H1 (cell line): ENCODE results near the gene AXIN2. TPM values are rescaled to one million over a fixed set of nuclear protein-coding genes. Genes with fewer than 3 reads are reported as not detected.

Experiments
- CTCF ChIA-PET: fragments of 300-600 bp; sonication (Branson Sonifier 250); formaldehyde crosslinking; loops from one replicate; lab custom pipeline; 2021; ENCODE audit not compliant: partially characterized antibody; lab: Charles Lee
- POLR2A ChIA-PET: fragments of 300-600 bp; sonication (Branson Sonifier 250); formaldehyde crosslinking; loops from one replicate; lab custom pipeline; 2021; ENCODE audit warnings: inconsistent platforms; ENCODE audit not compliant: partially characterized antibody; lab: Charles Lee
- DNase-seq, 2 experiments: peaks; one replicate each; pipeline versions ENCODE4 v3.0.0 to v3.0.0-alpha.2; 2010 to 2022; ENCODE audit warnings: low spot score in 2 of 2, low read depth in 1 of 2, mixed read lengths in 1 of 2
- FAIRE-seq: peaks from 2 replicates; lab custom pipeline; 2011; peaks lifted over from hg19 to GRCh38; lab: Jason Lieb, UNC
- H2AFZ ChIP-seq: 2 replicates; pipeline ENCODE4 v1.8.1; 2012; ENCODE audit warnings: low read length, inconsistent platforms
- H2AK5ac ChIP-seq: 2 replicates; pipeline ENCODE4 v1.6.1; 2013; ENCODE audit warnings: low read depth, low read length
- H2BK120ac ChIP-seq: replicated peaks from 2 replicates; pipeline ENCODE3; 2013; ENCODE audit warnings: low read depth, low read length, inconsistent platforms
- H2BK12ac ChIP-seq: 2 replicates; pipeline ENCODE4 v1.6.1; 2013; ENCODE audit warnings: low read depth, low read length
- H2BK15ac ChIP-seq: 2 replicates; pipeline ENCODE4 v1.6.1; 2013; ENCODE audit warnings: low read length
- H2BK20ac ChIP-seq: 2 replicates; pipeline ENCODE4 v1.6.1; 2013; ENCODE audit warnings: low read length
- H2BK5ac ChIP-seq: 2 replicates; pipeline ENCODE4 v1.6.1; 2013; ENCODE audit warnings: low read depth, low read length
- H3K14ac ChIP-seq: 2 replicates; pipeline ENCODE4 v1.6.1; 2013; ENCODE audit warnings: inconsistent platforms; ENCODE audit not compliant: insufficient read length
- H3K18ac ChIP-seq: 2 replicates; pipeline ENCODE4 v1.6.1; 2013; ENCODE audit warnings: low read length; ENCODE audit errors: extremely low read depth
- H3K23ac ChIP-seq: 2 replicates; pipeline ENCODE4 v1.6.1; 2013; ENCODE audit warnings: inconsistent platforms; ENCODE audit not compliant: insufficient read length
- H3K23me2 ChIP-seq: 2 replicates; pipeline ENCODE4 v1.6.1; 2013; ENCODE audit warnings: low read depth, low read length
- H3K27ac ChIP-seq: 2 replicates; pipeline ENCODE4 v1.6.1; 2011; ENCODE audit warnings: low read depth, low read length, inconsistent platforms
- H3K27me3 ChIP-seq, 4 experiments: replicated peaks in 1 of 4; 1 replicate in 1 of 4; 2 replicates in 3 of 4; pipeline versions ENCODE4 v1.6.1 to v1.8.1; 2011 to 2013; ENCODE audit warnings: low read length in 3 of 4, mild to moderate bottlenecking in 3 of 4, inconsistent platforms in 2 of 4, mixed read lengths in 2 of 4, moderate library complexity in 1 of 4; ENCODE audit not compliant: control insufficient read depth in 3 of 4, insufficient read depth in 3 of 4; ENCODE audit errors: extremely low read depth in 1 of 4
- H3K36me3 ChIP-seq, 4 experiments: 2 replicates each; pipeline versions ENCODE4 v1.6.1 to v1.8.1; 2011 to 2013; ENCODE audit warnings: mild to moderate bottlenecking in 4 of 4, low read length in 3 of 4, moderate library complexity in 2 of 4, control low read depth in 1 of 4, inconsistent platforms in 1 of 4; ENCODE audit not compliant: insufficient read depth in 4 of 4, control insufficient read depth in 2 of 4
- H3K4ac ChIP-seq: replicated peaks from 2 replicates; pipeline ENCODE3; 2013; ENCODE audit warnings: low read length, low read depth, mixed read lengths, inconsistent platforms; ENCODE audit not compliant: insufficient read length
- H3K4me1 ChIP-seq, 4 experiments: replicated peaks in 1 of 4; 1 replicate in 1 of 4; 2 replicates in 3 of 4; pipeline versions ENCODE4 v1.6.1 to v1.8.1; 2011 to 2013; ENCODE audit warnings: low read length in 3 of 4, inconsistent platforms in 2 of 4, mixed read lengths in 1 of 4; ENCODE audit not compliant: insufficient read depth in 4 of 4, control insufficient read depth in 3 of 4
- H3K4me2 ChIP-seq, 2 experiments: 2 replicates each; pipeline versions ENCODE4 v1.6.1 to v1.8.1; 2011 to 2013; ENCODE audit warnings: low read depth in 2 of 2, low read length in 2 of 2, control low read depth in 1 of 2, inconsistent platforms in 1 of 2, mild to moderate bottlenecking in 1 of 2; ENCODE audit not compliant: insufficient read depth in 1 of 2
- H3K4me3 ChIP-seq, 4 experiments: fragments of 200-600, 300-600 bp in 1 of 4; sonication (generic), shearing (Covaris generic), sonication (Bioruptor Twin) in 1 of 4; 2 replicates each; pipeline versions ENCODE4 v1.5.1 to v1.8.1; 2011 to 2016; ENCODE audit warnings: low read length in 4 of 4, low read depth in 3 of 4, control low read depth in 2 of 4, inconsistent platforms in 2 of 4, mild to moderate bottlenecking in 2 of 4, mixed read lengths in 1 of 4, moderate library complexity in 1 of 4; ENCODE audit not compliant: insufficient read depth in 2 of 4; ENCODE audit errors: extremely low read depth in 1 of 4
- H3K56ac ChIP-seq: replicated peaks from 2 replicates; pipeline ENCODE3; 2013; ENCODE audit warnings: low read depth, mild to moderate bottlenecking, mixed read lengths, low read length, inconsistent platforms; ENCODE audit not compliant: insufficient read length
- H3K79me1 ChIP-seq: 2 replicates; pipeline ENCODE4 v1.6.1; 2013; ENCODE audit warnings: low read depth, low read length, control low read depth
- H3K79me2 ChIP-seq, 2 experiments: 2 replicates each; pipeline versions ENCODE4 v1.6.1 to v1.8.1; 2012 to 2013; ENCODE audit warnings: low read length in 2 of 2, mild to moderate bottlenecking in 2 of 2, inconsistent platforms in 1 of 2; ENCODE audit not compliant: insufficient read depth in 2 of 2, control insufficient read depth in 1 of 2
- H3K9ac ChIP-seq, 4 experiments: replicated peaks in 1 of 4; 1 replicate in 1 of 4; 2 replicates in 3 of 4; pipeline versions ENCODE4 v1.6.1 to v1.8.1; 2011 to 2013; ENCODE audit warnings: low read depth in 3 of 4, low read length in 3 of 4, control low read depth in 2 of 4, mild to moderate bottlenecking in 2 of 4, moderate library complexity in 2 of 4, inconsistent platforms in 1 of 4; ENCODE audit errors: extremely low read depth in 1 of 4
- H3K9me3 ChIP-seq, 2 experiments: 2 replicates each; pipeline versions ENCODE4 v1.6.1 to v1.8.1; 2012 to 2013; ENCODE audit warnings: mild to moderate bottlenecking in 2 of 2, moderate library complexity in 2 of 2, control low read depth in 1 of 2, inconsistent platforms in 1 of 2, low read depth in 1 of 2, low read length in 1 of 2, mixed read lengths in 1 of 2; ENCODE audit not compliant: insufficient read depth in 2 of 2
- H4K20me1 ChIP-seq, 2 experiments: replicated peaks in 1 of 2; 2 replicates each; pipeline versions ENCODE3 to v1.8.1; 2011 to 2013; ENCODE audit warnings: inconsistent platforms in 2 of 2, low read length in 2 of 2, mild to moderate bottlenecking in 1 of 2; ENCODE audit not compliant: insufficient read depth in 2 of 2, control insufficient read depth in 1 of 2
- H4K5ac ChIP-seq: 2 replicates; pipeline ENCODE4 v1.6.1; 2013; ENCODE audit warnings: low read length, low read depth, mixed read lengths, inconsistent platforms; ENCODE audit not compliant: insufficient read length
- H4K8ac ChIP-seq: 2 replicates; pipeline ENCODE4 v1.8.0; 2013; ENCODE audit warnings: mild to moderate bottlenecking, moderate library complexity, low read length, inconsistent platforms; ENCODE audit not compliant: insufficient read depth; ENCODE audit errors: extremely low read depth
- H4K91ac ChIP-seq: replicated peaks from 2 replicates; pipeline ENCODE3; 2013; ENCODE audit warnings: low read length, mixed read lengths, inconsistent platforms; ENCODE audit not compliant: insufficient read length
- E2F6 ChIP-seq: IDR thresholded peaks from 2 replicates; pipeline ENCODE4 v1.6.1; 2012; ENCODE audit warnings: inconsistent platforms
- MAX ChIP-seq: IDR thresholded peaks from 2 replicates; pipeline ENCODE4 v1.6.1; 2012; ENCODE audit warnings: inconsistent platforms
- POU5F1 ChIP-seq: IDR thresholded peaks from 2 replicates; pipeline ENCODE4 v1.6.1; 2011; ENCODE audit warnings: low read depth, mild to moderate bottlenecking, low read length, moderate library complexity
- RXRA ChIP-seq: IDR thresholded peaks from 2 replicates; pipeline ENCODE4 v1.6.1; 2011; ENCODE audit warnings: low read depth, mild to moderate bottlenecking, low read length, moderate library complexity; ENCODE audit not compliant: insufficient read depth
- WGBS, 2 experiments: shearing (Covaris generic) in 1 of 2; methylation state at CpG; one replicate each; pipeline versions ENCODE4 v1.1.6 to v1.1.7; 2013 to 2015; ENCODE audit warnings: low lambda C conversion rate in 2 of 2, mixed read lengths in 2 of 2, inconsistent platforms in 1 of 2, low coverage in 1 of 2, missing lambda C conversion rate in 1 of 2; ENCODE audit not compliant: insufficient replicate concordance in 2 of 2, insufficient coverage in 1 of 2, insufficient read length in 1 of 2; ENCODE audit errors: extremely low coverage in 1 of 2, missing lambda C conversion rate in 1 of 2; 5-methylcytosine and 5-hydroxymethylcytosine counted together
- polyA plus RNA-seq, 7 experiments: library from polyadenylated mRNA; depleted of rRNA in 3 of 7; stranded (reverse) in 5 of 7; unstranded in 2 of 7; fragments of >200 nt in 5 of 7; fragments of 200-250 nt in 2 of 7; gene quantifications; 1 replicate in 5 of 7; 2 replicates in 1 of 7; 4 replicates in 1 of 7; pipeline versions ENCODE4 v1.2.1 to v1.2.3, GENCODE V29; 2011 to 2013; ENCODE audit warnings: missing spikeins in 2 of 7, mixed read lengths in 2 of 7
- total RNA-seq: library from RNA; stranded (reverse); fragmentation: NEBNext Ultra II Directional; extraction: Animal tissue kit (Norgen Biotek cat#: 25700); gene quantifications from 2 replicates; pipeline ENCODE4 v1.2.1, GENCODE V29; 2021

AXIN2 gene
- total and polyA plus RNA-seq, 2 of the 8 experiments (the other 6 are each of a cell fraction or from before 2014, with no cell fraction given) = 17.7 to 33.4 TPM

GRCh38 chr17:65523853-65524664 is 37.4 kb downstream of the AXIN2 start:
- Histone ChIP-seq H3K56ac (no peak overlapping the region), H2AK5ac (no peak overlapping the region), H4K91ac (no peak overlapping the region), H3K14ac (no peak overlapping the region), H3K27ac (no peak overlapping the region), H4K8ac (no peak overlapping the region), H3K9ac (no peak overlapping the region; a peak in 1 of 7 replicates), H3K79me2 (no peaks in the 10 kb centered on the region), H2AFZ (no peak overlapping the region), H3K23ac (no peak overlapping the region), H2BK15ac (no peak overlapping the region)
- FAIRE-seq = no peak
- TF ChIP-seq RXRA = no peak
- no peak for TF ChIP-seq POU5F1
- 0 out of 2 replicates have a peak, but pooled peaks have one; percentile 33 for TF ChIP-seq MAX
- TF ChIP-seq E2F6 = peak; percentile 88
- TF ChIP-seq, all 59 proteins: peak for 2
- Histone ChIP-seq H3K4ac (no peak overlapping the region), H4K5ac (no peak overlapping the region), H3K23me2 (no peaks in the 10 kb centered on the region), H2BK120ac (no peak overlapping the region), H2BK20ac (no peak overlapping the region), H3K36me3 (peaks cover 0 to 12% (median 2%) of the 10 kb centered on the region in 4 experiments; a peak in 3 of 8 replicates), H2BK5ac (no peak overlapping the region), H3K79me1 (0 out of 2 replicates have a peak, but pooled peaks cover 2% of the 10 kb centered on the region), H3K4me3 (no peak overlapping the region), H3K27me3 (no peaks in the 10 kb centered on the region), H3K4me2 (no peak overlapping the region), H4K20me1 (no peaks in the 10 kb centered on the region), H2BK12ac (0 out of 2 replicates have a peak overlapping the region, but pooled peaks have one; percentile 31), H3K9me3 (no peaks in the 10 kb centered on the region), H3K4me1 (no peaks in the 10 kb centered on the region), H3K18ac (no peak overlapping the region; the same call in 1 of the 2 replicates)
- DNase-seq = no peak
- 83% methylated on average over 16 of the region's 16 CpGs; no CpG with 5 or more reads in 1 of the 2 experiments for WGBS, 2 experiments
- POLR2A ChIA-PET = interaction anchor here (0.6 to 1.6 kb wide), 3 partner anchors 24 to 32 kb away, joined by 3 to 5 read pairs (median 3); no protein-coding TSS in a partner anchor
- CTCF ChIA-PET = interaction anchor here (0.6 to 1.3 kb wide), 3 partner anchors 75 to 229 kb away, joined by 3 to 5 read pairs (median 3); no protein-coding TSS in a partner anchor
